GM10847 (cell line): ENCODE data around the gene TCF12.

ENCODE experiments used
- POLR2A ChIP-seq: IDR thresholded peaks from 2 replicates; pipeline ENCODE4 v1.6.1; 2011; ENCODE audit not compliant: insufficient read length; ENCODE audit errors: extremely low read depth

TCF12 gene

DNA sequence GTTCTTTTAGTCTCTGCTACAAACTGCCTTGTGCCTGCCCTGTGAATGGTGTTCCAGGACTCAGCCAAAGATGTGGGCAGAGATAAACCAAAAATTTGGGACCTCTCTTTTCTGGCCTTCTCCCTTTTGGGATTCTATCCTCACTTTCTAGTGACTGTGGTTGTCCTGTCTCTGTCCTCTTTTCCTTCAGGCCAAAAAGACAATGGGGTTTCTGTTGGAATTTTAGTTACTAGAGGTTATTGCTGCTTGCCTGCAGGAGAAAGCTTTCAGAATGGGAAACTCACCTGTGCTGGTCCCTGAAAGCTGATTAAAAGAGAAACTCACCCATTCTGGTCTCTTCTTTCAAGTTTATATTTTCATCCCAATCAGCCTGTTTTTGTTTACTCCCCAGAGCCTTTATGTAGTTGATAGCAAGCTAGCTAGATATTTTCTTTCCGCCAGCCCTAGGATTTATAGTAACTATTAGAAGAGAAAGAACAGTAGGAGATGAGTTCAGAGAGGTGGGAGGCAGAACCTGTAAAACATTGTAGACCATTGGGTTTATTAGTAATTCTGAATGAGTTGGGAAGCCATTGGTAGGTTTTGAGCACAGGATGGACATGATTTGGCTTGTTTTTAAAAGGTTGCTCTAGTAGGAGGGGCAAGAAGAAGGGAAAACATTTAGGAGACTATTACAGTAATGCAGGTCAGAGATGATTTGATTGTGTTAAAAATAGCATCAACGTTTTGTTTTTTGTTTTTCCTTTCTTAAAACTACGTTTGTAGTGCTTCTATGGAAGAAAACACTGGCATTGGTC is 138.9 kb downstream of the TCF12 start:
- TF ChIP-seq POLR2A = no peak

DNA sequence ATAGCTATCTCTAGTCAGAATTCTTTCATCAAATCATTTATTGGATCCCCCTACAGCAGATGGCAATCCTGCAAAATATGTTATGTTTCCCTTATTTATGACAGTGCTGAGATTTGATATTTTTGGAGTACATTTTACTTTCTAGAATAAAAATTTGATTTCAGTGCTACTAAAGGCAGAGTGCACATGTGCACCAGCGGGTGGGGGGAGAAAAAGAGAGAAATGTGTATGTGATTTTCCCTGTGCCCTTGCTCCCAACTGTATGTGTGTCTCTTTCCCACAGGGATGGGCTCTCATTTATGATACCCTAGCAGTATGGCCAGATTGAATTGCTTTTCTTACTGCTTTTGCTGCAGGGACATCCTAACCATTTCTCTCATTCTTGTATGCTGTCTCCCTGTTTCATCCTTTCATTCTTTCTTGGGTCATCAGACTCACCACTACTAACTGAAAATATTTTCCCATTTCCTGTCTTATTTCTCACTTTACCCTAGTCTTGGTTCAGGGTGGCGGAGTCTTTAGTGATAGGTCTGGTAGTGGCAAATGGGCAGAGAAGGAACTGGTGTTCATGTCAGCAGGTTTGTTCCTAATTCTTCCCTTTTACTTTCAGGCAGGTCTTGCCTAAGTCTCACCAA is 140.7 kb downstream of the TCF12 start:
- no peak for TF ChIP-seq POLR2A

DNA sequence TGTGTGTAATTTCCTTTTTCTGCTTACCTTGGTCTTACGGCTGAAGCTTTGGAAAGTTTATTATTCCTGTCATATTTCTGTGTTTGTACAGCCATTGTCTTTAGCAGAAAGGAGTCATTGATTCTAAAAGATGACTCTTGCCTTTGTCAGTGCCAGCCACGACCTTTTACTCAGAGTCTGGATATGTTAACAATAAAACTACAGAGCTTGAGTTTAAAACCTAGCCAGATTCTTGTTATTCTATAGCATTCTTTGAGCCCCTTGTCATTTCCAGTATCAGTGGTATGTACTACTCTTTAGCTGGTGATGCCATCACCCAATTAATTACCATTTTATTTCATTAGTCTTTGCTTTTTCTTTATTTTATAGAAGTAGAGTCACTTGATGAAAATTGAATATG is 142.4 kb downstream of the TCF12 start:
- TF ChIP-seq POLR2A = no peak

DNA sequence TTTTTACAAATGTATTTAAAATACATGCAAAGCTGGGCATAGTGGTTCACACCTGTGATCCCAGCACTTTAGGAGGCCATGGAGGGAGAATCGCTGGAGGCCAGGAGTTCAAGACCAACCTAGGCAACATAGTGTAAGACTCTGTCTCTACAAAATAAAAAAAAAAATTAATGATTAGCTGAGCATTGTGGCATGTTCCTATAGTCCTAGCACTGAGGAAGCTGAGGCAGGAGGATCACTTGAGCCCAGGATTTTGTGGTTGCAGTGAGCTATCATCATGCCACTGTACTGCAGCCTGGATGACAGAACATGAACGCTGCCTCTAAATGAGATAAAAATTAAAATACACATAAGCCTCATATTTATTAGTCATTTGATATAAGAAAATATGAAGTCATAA is 142.8 kb downstream of the TCF12 start:
- no peak for TF ChIP-seq POLR2A

DNA sequence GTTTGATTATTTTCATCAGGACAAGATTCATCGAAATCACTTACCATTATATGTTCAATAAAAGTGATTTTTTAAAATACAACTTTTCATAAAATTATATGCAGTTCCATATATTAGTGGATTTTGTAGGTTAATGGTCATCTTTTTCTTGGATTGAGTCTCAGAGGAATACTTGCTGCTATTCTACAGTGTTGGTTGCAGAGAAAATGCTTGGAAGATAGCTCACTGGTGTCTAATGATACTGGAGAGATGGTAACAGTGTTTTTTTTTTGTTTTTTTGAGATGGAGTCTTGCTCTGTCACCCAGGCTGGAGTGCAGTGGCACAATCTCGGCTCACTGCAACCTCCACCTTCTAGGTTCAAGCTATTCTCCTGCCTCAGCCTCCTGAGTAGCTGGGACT is 143.3 kb downstream of the TCF12 start:
- TF ChIP-seq POLR2A = no peak

DNA sequence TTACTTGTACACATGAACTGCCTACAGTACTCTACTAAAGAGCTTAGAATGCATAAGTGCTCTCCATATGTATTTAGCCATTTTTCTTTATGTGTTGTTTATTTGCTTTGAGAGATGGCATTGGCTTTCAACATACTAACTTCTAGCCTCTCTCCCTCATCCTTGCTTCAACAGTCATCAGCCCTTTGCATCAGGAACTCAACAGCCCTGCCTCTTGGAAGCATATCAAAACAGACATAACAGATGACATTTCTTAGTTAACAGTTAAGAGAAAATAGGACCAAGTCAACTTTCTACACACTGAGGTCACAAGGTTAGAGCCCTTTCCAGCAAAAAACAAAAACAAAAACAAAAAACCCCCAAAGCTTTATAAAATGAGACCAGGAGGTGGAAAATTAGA is 145.6 kb downstream of the TCF12 start:
- TF ChIP-seq POLR2A = no peak

DNA sequence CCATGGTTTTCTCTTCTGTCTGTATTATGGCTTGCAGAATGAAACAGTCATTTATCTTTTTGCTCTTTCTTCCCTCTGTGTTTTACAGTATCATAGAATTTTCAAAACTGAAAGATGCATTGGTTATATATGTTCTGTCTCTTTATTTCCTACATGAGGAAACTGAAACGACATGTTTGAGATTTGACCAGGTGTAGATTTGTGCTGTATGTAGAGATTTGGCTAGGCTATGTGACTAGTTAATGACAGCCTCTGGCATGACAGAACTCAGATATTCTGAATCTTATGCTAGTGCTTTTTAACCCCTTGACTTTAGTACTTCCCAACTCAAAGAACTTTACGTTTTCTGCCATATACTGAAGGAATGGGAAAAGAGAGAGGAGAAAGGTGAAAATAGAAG is 151.0 kb downstream of the TCF12 start:
- no peak for TF ChIP-seq POLR2A

DNA sequence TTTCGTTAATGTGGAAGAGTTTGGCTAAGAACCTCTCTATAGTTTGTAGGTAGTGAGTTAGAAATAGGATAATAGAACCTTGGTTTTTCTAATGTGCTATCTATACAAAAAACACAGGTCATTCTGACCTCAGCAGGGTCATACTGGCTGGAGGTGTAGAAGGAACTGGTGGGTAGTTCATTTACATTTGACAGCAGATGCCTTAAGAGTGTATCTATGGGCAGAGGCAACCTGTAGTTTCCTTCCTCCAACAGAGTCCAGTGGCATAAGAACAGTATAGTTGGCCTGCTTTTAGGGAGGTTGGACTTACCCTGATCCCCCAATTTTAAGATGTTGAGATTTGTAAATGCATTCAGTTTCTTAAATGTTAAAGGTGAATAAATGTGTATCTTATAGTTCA is 152.2 kb downstream of the TCF12 start:
- TF ChIP-seq POLR2A = no peak

DNA sequence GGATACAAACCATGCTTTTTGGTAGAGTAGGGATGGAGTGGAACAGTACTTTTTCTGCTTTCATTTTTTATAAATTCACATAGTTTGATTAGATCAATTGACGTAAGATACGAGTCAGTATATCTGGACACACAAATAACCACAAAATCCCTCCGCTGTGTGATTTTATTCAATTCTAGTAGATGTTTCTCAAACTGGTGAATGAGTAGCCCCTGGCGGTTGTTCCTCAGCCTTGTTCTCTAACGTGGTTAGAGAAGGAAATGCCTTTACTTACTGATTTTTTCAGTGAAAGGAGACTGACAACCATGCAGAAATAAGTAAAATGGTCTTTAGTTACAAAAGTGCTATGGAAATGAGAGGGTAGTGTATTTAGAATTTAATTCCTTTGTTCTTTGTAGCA is 161.0 kb downstream of the TCF12 start:
- no peak for TF ChIP-seq POLR2A

DNA sequence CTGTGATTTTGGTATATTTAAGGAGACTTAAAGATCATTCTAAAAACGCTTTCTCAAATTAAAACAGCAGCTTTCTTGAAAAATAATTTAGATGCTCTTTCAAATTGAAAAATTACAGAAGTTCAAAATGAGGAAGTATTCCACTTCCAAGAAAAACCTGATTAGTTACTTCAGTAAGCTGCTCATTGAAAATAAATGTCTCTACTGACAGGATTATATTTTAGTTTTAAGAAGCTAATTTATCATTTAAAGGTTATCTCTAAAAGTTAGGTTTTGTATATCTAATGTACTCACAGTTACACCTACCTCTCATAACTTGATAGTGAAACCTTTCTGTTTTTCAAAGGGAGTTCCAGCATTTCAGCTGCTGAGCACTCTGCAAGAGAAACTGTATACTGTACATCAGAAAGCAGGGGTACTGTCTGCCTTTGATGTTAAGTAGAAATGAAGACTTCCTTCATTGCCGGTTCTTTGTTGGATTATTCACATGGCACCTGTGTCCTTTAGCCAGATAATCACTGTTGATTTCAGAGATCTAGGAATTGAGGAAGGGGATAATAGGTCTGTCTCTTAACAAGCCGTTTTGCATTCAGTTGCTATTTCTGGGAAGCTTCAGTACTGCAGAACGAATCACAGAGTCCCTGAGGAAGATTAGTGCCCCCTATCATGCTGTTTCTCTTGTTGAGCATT is 161.6 kb downstream of the TCF12 start:
- TF ChIP-seq POLR2A = no peak

DNA sequence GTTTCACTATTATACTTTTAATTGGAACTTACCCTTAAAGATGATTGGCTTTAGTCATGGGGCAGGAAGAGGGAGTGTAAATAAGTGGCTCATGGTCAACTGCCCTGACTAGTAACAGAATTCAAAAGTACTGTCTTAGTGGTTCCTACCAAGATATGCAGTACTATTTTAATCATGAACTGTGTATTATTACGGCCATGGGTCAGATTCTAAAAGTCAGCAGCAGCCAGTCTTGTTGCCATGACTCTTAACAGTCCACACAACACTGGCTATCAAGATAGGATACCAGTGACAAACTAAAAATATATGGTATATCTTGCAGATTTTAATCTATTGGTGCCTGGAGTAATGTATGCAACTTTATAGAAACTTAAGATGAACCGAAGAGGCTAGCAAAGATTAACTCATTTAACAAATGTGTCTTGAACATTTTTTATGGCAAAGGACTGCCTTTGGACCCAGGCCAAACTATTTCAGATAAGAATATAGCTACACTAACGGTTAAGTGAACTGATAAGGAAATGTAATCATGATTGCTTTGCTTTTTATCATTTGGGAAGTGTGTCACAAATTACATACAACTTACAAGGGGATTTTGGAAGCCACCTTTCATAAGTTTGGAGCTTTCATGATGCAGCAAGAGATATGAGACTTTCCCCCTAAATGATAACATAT is 163.7 kb downstream of the TCF12 start:
- TF ChIP-seq POLR2A = no peak

DNA sequence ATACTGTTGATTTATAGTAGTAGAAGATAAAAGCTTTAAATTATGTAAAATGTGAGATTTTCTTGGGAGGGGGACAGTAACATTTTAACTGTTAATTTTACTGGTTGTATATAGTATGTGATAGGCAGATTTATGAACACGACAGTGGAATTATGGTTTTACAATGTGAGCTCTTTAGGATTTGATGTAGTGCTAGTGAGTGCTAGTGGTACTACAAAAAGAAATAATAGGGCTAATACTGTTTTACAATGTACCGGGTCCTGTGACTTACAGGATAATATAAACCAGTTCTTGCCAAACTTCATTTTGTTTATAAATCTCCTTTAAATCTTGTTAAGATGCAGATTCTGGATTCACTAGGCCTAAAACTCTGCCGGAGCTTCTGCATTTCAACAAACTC is 165.7 kb downstream of the TCF12 start:
- TF ChIP-seq POLR2A = no peak

DNA sequence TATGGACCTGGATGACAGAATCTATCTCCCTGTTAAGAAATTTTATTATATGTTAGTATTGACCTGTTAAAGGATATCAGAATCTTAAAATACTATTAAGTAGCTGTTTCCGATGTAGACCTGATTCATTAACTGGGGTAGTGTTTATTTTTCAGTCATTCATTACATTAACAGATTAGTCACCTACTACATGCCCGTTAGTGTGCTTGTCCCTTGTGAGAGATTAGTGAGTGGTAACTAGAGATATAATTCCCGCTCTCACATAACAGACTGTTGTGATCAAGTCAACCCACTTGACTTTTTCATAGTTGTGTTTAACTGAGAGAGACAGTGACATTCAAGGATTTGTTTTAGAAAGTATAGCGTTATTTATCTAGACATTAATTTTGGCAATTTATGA is 166.8 kb downstream of the TCF12 start:
- no peak for TF ChIP-seq POLR2A

DNA sequence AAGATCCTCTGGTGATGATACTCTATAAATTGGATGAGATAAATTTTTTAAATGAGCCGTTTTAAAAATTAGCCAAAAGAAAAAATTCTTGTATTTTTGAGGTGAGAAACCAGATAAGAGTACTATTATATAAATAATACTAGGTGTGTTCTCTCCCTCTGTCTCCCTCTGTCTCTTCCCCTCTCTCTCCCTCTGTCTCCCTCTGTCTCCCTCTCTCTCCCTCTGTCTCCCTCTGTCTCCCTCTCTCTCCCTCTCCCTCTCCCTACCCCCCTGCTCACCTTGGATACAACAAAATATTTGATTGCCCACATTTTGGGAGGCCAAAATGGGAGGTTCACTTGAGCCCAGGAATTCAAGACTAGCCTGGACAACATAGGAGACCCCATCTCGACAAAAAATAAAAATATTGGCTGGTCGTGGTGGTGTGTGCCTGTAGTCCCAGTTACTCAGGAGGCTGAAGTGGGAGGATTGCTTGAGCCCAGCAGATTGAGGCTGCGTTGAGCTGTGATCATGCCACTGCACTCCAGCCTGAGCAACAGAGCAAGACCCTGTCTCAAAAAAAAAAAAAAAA is 168.5 kb downstream of the TCF12 start:
- no peak for TF ChIP-seq POLR2A

DNA sequence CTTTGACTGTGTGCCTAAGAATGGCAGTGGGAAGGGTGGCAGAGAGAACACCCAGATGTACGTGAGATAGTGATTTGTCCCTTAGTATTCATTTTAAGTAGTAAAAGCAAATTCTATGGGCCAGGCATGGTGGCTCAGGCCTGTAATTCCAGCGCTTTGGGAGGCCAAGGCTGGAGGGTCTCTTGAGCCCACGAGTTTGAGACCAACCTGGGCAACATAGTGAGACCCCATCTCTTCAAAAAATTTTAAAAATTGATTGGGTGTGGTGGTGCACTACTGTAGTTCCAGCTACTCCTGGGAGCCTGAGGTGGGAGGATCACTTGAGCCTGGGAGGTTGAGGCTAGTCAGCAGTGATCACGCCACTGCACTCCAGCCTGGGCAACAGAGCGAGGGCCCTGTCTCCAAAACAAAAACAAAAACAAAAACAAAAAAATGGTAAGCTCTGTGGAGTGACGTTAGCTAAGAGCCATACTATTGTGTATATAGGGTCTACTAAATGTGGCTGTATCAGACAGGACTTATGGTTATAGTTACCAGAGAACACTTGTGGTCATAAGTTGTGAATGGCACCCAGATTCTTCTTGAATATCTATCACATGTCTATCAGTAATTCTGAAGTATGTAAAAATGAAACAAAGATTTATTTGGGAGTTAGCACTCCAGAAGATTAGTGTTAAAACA is 171.5 kb downstream of the TCF12 start:
- no peak for TF ChIP-seq POLR2A

DNA sequence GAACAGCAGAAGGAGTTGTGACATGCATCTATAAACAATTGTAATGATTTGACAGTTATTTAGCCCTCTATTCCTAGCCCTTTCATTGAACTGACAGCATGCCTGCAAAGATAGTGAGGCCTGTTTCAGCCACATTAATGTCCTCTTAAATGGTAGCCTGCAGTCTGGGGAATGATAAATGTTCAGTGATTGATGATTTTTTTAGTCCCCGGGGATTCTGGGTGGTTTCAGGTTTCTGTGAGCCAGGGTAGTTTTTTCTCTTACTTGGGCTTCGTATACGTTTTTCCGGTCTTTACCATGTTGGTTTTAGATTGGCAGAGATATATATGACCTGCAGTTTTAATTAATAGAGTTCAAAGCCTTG is 172.0 kb downstream of the TCF12 start:
- TF ChIP-seq POLR2A = no peak

DNA sequence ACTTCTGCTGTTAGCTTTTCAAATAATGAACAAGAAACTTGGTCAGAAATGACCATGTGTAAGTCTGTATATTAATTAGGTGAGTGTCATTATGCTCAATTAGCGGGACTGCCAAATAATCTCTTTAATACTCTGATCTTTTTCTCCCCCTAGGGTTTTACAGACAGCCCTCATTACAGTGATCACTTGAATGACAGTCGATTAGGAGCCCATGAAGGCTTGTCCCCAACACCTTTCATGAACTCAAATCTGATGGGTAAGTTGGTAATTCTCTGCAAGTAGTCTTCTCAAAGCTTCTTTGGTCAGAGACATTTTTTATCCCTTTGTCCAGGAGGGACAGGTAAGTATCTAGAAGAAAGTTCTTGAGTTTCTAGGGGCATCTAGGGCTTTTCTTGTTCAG is 173.2 kb downstream of the TCF12 start:
- no peak for TF ChIP-seq POLR2A
